IMR-90 (cell line): Measurements from ENCODE around the gene LAGE3. TPM values are rescaled to one million over a fixed set of nuclear protein-coding genes. Genes with fewer than 3 reads are reported as not detected.
A peak's percentile ranks its signal among the peaks of the same experiment; 100 is the strongest.

Experiments
- ATAC-seq: fragments of 200-7000 bp; cut with Tn5 transposase; 2 replicates; pipeline ENCODE4 v1.9.1; 2020; ENCODE audit warnings: low read depth, mild to moderate bottlenecking, moderate library complexity
- BruUV-seq: library from RNA; stranded (reverse); fragments of 400-500 nt; replicated peaks from 2 replicates; lab custom pipeline; 2021; lab: Mats Ljungman, UMichigan
- CTCF ChIA-PET: fragments of 300-600 bp; formaldehyde crosslinking; extraction: SDS; loops from one replicate; lab custom pipeline; 2021; ENCODE audit warnings: antibody characterized with exemption; lab: Yijun Ruan, JAX
- POLR2A ChIA-PET: fragments of 300-600 bp; sonication (Branson Sonifier 250); formaldehyde crosslinking; loops from one replicate; lab custom pipeline; 2022; ENCODE audit warnings: antibody characterized with exemption; ENCODE audit not compliant: unreplicated experiment; lab: Charles Lee
- DNase-seq: peaks from one replicate; pipeline ENCODE4 v3.0.0; 2013
- H2AFZ ChIP-seq: replicated peaks from 2 replicates; pipeline ENCODE3; 2013; ENCODE audit warnings: low read length, mild to moderate bottlenecking; ENCODE audit not compliant: poor library complexity
- H2AK5ac ChIP-seq: 2 replicates; pipeline ENCODE4 v1.6.1; 2013; ENCODE audit warnings: low read depth, low read length, inconsistent platforms
- H2AK9ac ChIP-seq: replicated peaks from 2 replicates; pipeline ENCODE3; 2013; ENCODE audit warnings: mild to moderate bottlenecking, low read depth, low read length, moderate library complexity; ENCODE audit not compliant: poor library complexity
- H2BK120ac ChIP-seq: 2 replicates; pipeline ENCODE4 v1.6.1; 2013; ENCODE audit warnings: low read depth, low read length, inconsistent platforms
- H2BK15ac ChIP-seq: 3 replicates; pipeline ENCODE4 v1.6.1; 2013; ENCODE audit warnings: low read depth, low read length, inconsistent platforms
- H2BK20ac ChIP-seq: 2 replicates; pipeline ENCODE4 v1.6.1; 2013; ENCODE audit warnings: low read depth, mild to moderate bottlenecking, inconsistent platforms, low read length, moderate library complexity
- H2BK5ac ChIP-seq: 2 replicates; pipeline ENCODE4 v1.6.1; 2013; ENCODE audit warnings: mild to moderate bottlenecking, low read depth, low read length, inconsistent platforms; ENCODE audit not compliant: poor library complexity, severe bottlenecking
- H3K14ac ChIP-seq: replicated peaks from 2 replicates; pipeline ENCODE4 v1.6.1; 2013; ENCODE audit warnings: low read depth, low read length, inconsistent platforms
- H3K18ac ChIP-seq: 2 replicates; pipeline ENCODE4 v1.6.1; 2013; ENCODE audit warnings: low read depth, low read length, control low read depth
- H3K23ac ChIP-seq: 2 replicates; pipeline ENCODE4 v1.6.1; 2013; ENCODE audit warnings: low read depth, low read length, inconsistent platforms
- H3K27ac ChIP-seq: 2 replicates; pipeline ENCODE4 v1.5.1; 2013; ENCODE audit warnings: mild to moderate bottlenecking, control low read depth, low read length; ENCODE audit not compliant: insufficient read depth
- H3K27me3 ChIP-seq: 2 replicates; pipeline ENCODE4 v1.6.1; 2013; ENCODE audit warnings: low read length; ENCODE audit not compliant: control insufficient read depth, insufficient read depth
- H3K36me3 ChIP-seq: 2 replicates; pipeline ENCODE4 v1.6.1; 2013; ENCODE audit warnings: low read length, mixed read lengths; ENCODE audit not compliant: control insufficient read depth, insufficient read depth
- H3K4ac ChIP-seq: 2 replicates; pipeline ENCODE4 v1.6.1; 2013; ENCODE audit warnings: low read depth, low read length, inconsistent platforms
- H3K4me1 ChIP-seq: 2 replicates; pipeline ENCODE4 v1.6.1; 2013; ENCODE audit warnings: low read length, mixed read lengths; ENCODE audit not compliant: control insufficient read depth, insufficient read depth
- H3K4me2 ChIP-seq: 2 replicates; pipeline ENCODE4 v1.6.1; 2013; ENCODE audit warnings: low read depth, mild to moderate bottlenecking, control low read depth, low read length, moderate library complexity
- H3K4me3 ChIP-seq: 2 replicates; pipeline ENCODE4 v1.5.1; 2013; ENCODE audit warnings: low read depth, mild to moderate bottlenecking, control low read depth, low read length, moderate library complexity; ENCODE audit not compliant: insufficient read depth
- H3K56ac ChIP-seq: 2 replicates; pipeline ENCODE4 v1.6.1; 2013; ENCODE audit warnings: low read length, inconsistent platforms; ENCODE audit not compliant: insufficient read depth; ENCODE audit errors: extremely low read depth
- H3K79me1 ChIP-seq, 2 experiments: 2 replicates each; pipeline ENCODE4 v1.6.1; 2013; ENCODE audit warnings: low read length in 2 of 2, inconsistent platforms in 1 of 2, low read depth in 1 of 2
- H3K9ac ChIP-seq: 2 replicates; pipeline ENCODE4 v1.6.1; 2013; ENCODE audit warnings: low read depth, low read length, control low read depth
- H3K9me1 ChIP-seq: 2 replicates; pipeline ENCODE4 v1.6.1; 2013; ENCODE audit warnings: low read length, inconsistent platforms; ENCODE audit not compliant: insufficient read depth
- H3K9me3 ChIP-seq: 2 replicates; pipeline ENCODE4 v1.6.1; 2013; ENCODE audit warnings: low read length; ENCODE audit not compliant: control insufficient read depth, insufficient read depth
- H4K20me1 ChIP-seq: 2 replicates; pipeline ENCODE4 v1.6.1; 2013; ENCODE audit warnings: low read length, inconsistent platforms; ENCODE audit not compliant: insufficient read depth
- H4K5ac ChIP-seq: 2 replicates; pipeline ENCODE4 v1.6.1; 2013; ENCODE audit warnings: mild to moderate bottlenecking, low read depth, low read length, control low read depth
- H4K8ac ChIP-seq, 2 experiments: 2 replicates each; pipeline ENCODE4 v1.6.1; 2013; ENCODE audit warnings: low read depth in 2 of 2, low read length in 2 of 2, control low read depth in 1 of 2, inconsistent platforms in 1 of 2
- H4K91ac ChIP-seq: 2 replicates; pipeline ENCODE4 v1.6.1; 2013; ENCODE audit warnings: low read depth, low read length, inconsistent platforms; ENCODE audit not compliant: insufficient read depth
- BHLHE40 ChIP-seq: fragments of 150-350 bp; IDR thresholded peaks from 2 replicates; pipeline ENCODE4 v1.6.1; 2016; ENCODE audit warnings: mild to moderate bottlenecking, low read depth, low read length
- POLR2A ChIP-seq: IDR thresholded peaks from 2 replicates; pipeline ENCODE4 v1.6.1; 2012; ENCODE audit warnings: mild to moderate bottlenecking, low read depth, low read length
- RCOR1 ChIP-seq: IDR thresholded peaks from 2 replicates; pipeline ENCODE4 v1.6.1; 2012; ENCODE audit warnings: mild to moderate bottlenecking, low read length, improper control_type of control experiment; ENCODE audit not compliant: insufficient replicate concordance
- WGBS, 2 experiments: methylation state at CpG; one replicate each; pipeline versions ENCODE4 v1.1.5 to v1.1.7; 2013; ENCODE audit warnings: missing lambda C conversion rate in 2 of 2; ENCODE audit not compliant: insufficient read length in 1 of 2; ENCODE audit errors: extremely low coverage in 2 of 2; 5-methylcytosine and 5-hydroxymethylcytosine counted together
- dilution Hi-C: fragments of 300-500 bp; cut with HindIII; formaldehyde crosslinking; loops from one replicate; pipeline ENCODE4 v1.14.3; 2018; ENCODE audit warnings: low sequenced_read_pairs; ENCODE audit not compliant: unreplicated experiment
- in situ Hi-C: fragments of 300-500 bp; cut with MboI; formaldehyde crosslinking; loops from 3 replicates; pipeline ENCODE4 v1.14.3; 2019; ENCODE audit warnings: low sequenced_read_pairs, inconsistent platforms, mixed read lengths
- intact Hi-C: fragments of 100-400 bp; cut with micrococcal nuclease; formaldehyde crosslinking; loops from 2 replicates; pipeline ENCODE4 v1.10.0; 2022
- polyA plus RNA-seq, 3 experiments: library from polyadenylated mRNA; depleted of rRNA; stranded (reverse); fragments of >200 nt; gene quantifications; 2 replicates each; pipeline ENCODE4 v1.2.3, GENCODE V29; 2012; ENCODE audit warnings: low replicate concordance in 1 of 3
- total RNA-seq: library from RNA; depleted of rRNA; stranded (reverse); fragments of >200 nt; gene quantifications from 2 replicates; pipeline ENCODE4 v1.2.3, GENCODE V29; 2012

LAGE3 gene
- total and polyA plus RNA-seq, 2 of the 4 experiments (the other 2 are of a cell fraction) = 3.6 to 14.8 TPM

GRCh38 chrX:154458116-154458953 is 20.7 kb downstream of the LAGE3 start, which contains the start of gene PLXNA3:
TSS of gene PLXNA3 (plus strand) at chrX:154458281. CDS start at chrX:154460184, 1,903 bp downstream.
- no TSS peak for BruUV-seq
- Histone ChIP-seq H2BK120ac (0 out of 2 replicates have a peak within 1 kb of the TSS, but pooled peaks have one; percentile 40), H3K27me3 (no peaks in the 10 kb centered on the region), H4K5ac (no peak within 1 kb of the TSS; the same call in 1 of the 2 replicates), H3K56ac (peak within 1 kb of the TSS; percentile 61), H4K91ac (0 out of 2 replicates have a peak within 1 kb of the TSS, but pooled peaks have one; percentile 28), H2BK20ac (no peak within 1 kb of the TSS), H3K14ac (peak within 1 kb of the TSS; percentile 91), H3K23ac (peak within 1 kb of the TSS; percentile 94), H2BK15ac (no peak within 1 kb of the TSS), H2BK5ac (peak within 1 kb of the TSS; percentile 97), H3K4me1 (peaks cover 4% of the 10 kb centered on the region; the same call in 1 of the 2 replicates), H4K20me1 (peaks cover 39% of the 10 kb centered on the region), H3K9ac (peak within 1 kb of the TSS; percentile 71), H2AK9ac (peak within 1 kb of the TSS; percentile 96), H3K79me1 (peaks cover 0 to 16% of the 10 kb centered on the region in 2 experiments; a peak in 3 of 4 replicates), H3K9me1 (no peaks in the 10 kb centered on the region), H3K18ac (no peak within 1 kb of the TSS), H3K36me3 (peaks cover 28% of the 10 kb centered on the region), H2AK5ac (peak within 1 kb of the TSS; percentile 67), H3K27ac (peak within 1 kb of the TSS; percentile 74), H3K9me3 (no peaks in the 10 kb centered on the region; the same call in 1 of the 2 replicates), H3K4me2 (peak within 1 kb of the TSS; percentile 84), H3K4ac (peak within 1 kb of the TSS; percentile 91), H4K8ac (peak within 1 kb of the TSS in 1 of 2 experiments; percentile 57; a peak in 1 of 4 replicates), H2AFZ (peak within 1 kb of the TSS; percentile 89), H3K4me3 (peak within 1 kb of the TSS; percentile 74)
- ChIA-PET CTCF (no interaction called here), POLR2A (no interaction called here)
- DNase-seq = no peak
- intact Hi-C loops = no loop called here
- dilution Hi-C loops = no loop called here
- TF ChIP-seq POLR2A (peak; percentile 71; the same call in 1 of the 2 replicates), BHLHE40 (peak; percentile 80), RCOR1 (no peak)
- in situ Hi-C loops = no loop called here
- WGBS, 2 experiments = 23% methylated on average over 47 of the region's 88 CpGs; no CpG with 5 or more reads in 1 of the 2 experiments
- peak; percentile 82 for ATAC-seq
